GM21723 (cell line): ENCODE results near the gene SLC6A9.

Source experiments
- ATAC-seq: cut with Tn5 transposase; IDR thresholded peaks from one replicate; pipeline ENCODE4 v1.9.1; 2021; ENCODE audit warnings: mild to moderate bottlenecking, moderate library complexity; ENCODE audit not compliant: unreplicated experiment

Gene SLC6A9

DNA sequence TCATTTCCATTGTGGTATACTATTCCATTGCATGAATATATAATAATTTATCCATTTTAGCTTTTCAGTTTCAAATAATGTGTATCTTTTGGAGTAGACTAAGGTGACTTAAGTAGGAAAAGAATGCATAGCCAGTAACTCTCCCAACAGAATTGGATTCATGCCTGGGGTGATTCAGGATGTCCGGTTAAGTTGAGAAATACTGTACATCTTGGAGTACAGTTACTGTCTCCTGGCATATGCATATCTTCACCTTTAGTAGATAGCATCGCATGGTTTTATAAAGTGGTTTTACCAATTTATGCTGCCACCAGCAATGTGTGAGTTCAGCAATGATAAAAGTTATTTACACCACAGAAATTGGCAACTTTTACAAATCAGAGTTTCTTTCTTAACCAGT, 18.6 kb upstream of the SLC6A9 start:
- no peak for ATAC-seq

DNA sequence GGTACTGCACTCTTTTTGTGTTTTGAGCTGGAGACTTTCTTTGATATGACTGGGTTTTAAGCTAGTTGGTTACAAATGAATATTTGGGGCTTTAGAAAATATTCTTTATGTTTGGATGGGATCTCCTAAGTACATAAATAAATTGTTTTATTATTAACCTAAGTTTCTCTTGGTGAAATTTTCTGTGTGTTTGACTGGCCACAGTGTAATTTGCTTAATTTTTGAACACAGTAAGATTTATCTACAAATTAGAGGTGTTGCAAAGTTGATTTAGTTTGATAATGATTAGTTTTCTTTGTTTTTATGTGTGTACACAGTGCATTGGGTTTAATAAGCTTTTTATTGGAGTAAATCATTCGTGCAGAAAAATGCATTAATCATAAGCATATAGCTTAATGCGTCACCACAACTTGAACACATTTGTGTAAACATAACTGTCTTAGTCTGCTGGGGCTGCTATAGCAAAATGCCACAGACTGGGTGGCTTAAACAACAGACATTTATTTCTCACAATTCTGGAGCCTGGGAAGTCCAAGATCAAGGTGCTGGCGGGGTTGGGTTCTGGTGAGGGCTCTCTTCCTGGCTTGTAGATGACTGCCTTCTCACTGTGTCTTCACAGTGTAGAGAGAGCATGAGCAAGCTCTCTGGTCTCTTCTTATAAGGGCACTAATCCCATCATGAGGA, 17.4 kb upstream of the SLC6A9 start:
- ATAC-seq = no peak

GRCh38 chr1:44047131-44047530, 15.9 kb upstream of the SLC6A9 start:
- ATAC-seq = no peak

DNA sequence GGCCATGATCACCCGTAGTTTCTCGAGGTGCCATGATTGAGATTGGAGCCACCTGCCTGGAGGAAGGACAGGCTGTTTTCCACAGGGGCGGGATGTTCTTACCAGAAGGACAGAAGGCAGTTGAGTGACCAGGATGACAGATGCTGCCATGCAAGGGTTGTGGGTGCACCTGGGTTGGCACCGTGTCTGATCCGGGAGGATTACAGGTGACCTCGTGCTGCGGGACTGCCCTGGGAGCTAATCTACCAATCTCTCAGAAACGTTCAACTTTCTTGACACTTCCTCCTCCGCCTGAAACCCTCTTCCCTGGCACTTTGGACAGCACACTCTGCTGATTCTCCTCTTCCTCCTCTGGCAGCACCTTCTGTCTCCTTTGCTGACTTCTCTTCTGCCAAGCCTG, 13.8 kb upstream of the SLC6A9 start:
- ATAC-seq = no peak

- no peak for ATAC-seq
Measured at GRCh38 chr1:44044071-44044801, 13.0 kb upstream of the SLC6A9 start.

DNA sequence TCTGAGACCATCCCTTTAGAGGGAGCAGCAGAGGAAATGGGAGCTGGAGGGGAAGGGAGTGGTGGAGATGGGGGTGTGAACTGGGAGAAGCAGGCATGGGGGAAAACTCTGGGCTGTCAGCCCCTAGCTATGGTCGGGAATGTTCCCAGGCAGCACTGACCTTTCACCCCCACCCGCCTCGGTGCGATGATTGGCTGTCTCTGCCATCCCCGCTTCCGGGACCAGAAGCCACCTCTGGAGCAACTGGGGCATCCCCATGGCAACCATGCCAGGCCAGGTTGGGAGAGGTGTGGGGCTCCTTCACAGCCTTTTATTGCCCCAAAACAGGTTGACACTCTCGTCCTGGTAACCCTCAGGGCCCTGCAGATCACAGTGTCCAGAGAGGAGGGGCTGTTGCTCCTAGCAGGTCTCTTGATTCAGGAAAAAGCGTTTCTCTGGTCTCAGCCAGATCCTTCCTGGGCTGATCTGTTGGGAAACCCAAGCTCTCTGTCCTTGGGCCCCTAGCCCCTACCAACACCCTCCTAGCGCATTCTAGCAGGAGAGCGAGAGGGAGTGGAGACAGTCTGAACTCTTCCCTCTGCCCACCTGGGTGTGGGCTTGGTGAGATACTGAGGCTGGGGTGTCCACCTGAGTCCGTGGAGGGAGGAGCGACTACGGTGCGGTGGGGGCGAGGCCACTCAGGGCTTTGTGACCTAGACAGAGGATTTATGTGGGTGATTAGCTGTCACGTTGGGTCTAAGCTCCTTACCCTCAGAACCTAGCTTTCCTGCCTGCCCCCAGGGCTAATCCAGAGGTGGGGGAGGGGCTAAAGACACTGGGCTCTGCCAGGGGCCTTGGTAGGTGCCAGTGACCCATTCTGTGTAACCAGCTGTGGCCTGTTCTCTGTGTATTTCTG, 12.2 kb upstream of the SLC6A9 start:
- ATAC-seq = no peak

DNA sequence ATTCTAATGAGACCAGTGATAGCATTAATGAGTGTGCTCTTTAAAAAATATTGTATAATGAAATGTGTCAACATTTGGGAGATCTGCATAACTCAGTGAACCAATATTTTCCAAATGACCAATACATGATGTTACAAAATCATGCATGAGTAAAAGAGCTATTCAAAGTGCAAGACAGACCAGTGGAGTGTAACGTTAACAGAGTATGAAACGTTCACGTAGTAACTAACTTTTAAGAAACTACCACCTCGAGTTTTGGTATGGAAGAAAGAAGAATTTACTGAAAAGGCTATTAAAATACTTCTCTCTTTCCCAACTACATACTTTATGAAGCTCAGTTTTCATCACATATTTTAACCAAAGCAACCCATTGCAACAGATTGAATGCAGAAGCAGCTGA, 9.6 kb upstream of the SLC6A9 start:
- ATAC-seq = no peak

GRCh38 chr1:44040418-44040817, 9.2 kb upstream of the SLC6A9 start:
- no peak for ATAC-seq

DNA sequence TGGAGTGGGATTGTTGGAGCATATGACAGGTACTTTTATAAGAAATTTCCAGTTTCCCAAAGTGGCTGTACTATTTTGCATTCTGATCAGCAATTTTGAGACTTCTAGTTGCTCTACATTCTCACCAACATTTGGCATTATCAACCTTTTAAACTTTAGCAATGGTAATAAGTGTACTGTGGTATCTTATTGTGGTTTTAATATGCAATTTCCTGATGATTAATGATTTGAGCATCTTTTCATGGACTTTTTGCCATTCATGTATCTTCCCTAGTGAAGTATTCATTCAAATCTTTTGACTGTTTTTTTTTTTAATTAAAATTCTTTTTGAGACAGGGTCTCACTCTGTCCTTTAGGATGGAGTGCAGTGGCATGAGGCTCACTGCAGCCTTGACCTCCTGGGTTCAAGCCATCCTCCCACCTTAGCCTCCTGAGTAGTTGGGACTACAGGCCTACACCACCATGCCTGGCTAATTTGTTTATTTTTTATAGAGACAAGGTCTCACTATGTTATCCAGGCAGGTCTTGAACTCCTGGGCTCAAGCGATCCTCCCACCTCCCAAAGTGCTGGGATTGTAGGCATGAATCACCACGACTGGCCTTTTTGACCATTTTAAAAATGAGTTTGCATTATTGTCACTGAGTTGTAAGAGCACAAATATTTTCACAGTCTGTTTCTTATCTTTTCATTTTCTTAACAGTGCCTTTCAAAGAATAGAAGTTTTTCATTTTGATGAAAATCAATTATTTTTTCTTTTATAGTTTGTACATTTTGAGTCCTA, 7.8 kb upstream of the SLC6A9 start:
- no peak for ATAC-seq

GRCh38 chr1:44037154-44037553, 5.9 kb upstream of the SLC6A9 start:
- no peak for ATAC-seq

DNA sequence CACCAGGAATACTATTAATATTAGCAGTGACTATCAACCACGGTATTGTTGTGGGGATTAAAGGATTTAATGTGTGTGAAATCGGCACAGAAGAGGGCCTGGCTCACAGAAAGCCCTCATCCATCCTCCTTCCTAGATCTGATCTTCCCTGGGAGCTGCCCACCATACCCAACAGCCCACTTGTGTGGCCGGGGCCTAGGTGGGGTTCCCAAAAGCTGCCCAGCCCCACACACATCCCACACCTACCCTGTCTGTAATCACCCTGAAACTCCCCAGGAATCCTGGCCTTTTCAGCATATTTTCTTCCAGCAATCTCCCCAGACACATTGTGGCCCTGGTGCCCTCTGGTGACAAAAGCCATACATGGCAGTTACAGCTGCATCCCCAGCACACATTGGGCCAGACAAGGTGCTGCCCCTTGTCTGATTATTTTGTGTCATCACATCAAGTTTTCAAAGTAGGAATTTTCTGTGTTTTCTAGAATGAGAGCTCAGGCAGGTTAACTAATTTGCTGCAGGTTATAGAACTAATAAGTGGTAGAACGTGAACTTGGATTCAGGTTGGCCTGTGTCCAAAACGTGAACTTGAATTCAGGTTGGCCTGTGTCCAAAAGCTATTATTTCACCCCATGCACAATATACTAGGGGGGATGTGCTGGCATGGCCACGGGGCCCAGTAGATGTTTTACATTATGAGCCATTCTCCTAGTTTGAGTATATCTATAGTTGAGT, 5.3 kb upstream of the SLC6A9 start:
- no peak for ATAC-seq

GRCh38 chr1:44035726-44036408, 4.6 kb upstream of the SLC6A9 start:
- ATAC-seq = no peak

- no peak for ATAC-seq
Measured at GRCh38 chr1:44034976-44035716, 3.9 kb upstream of the SLC6A9 start.

GRCh38 chr1:44034423-44034822, 3.2 kb upstream of the SLC6A9 start:
- no peak for ATAC-seq

DNA sequence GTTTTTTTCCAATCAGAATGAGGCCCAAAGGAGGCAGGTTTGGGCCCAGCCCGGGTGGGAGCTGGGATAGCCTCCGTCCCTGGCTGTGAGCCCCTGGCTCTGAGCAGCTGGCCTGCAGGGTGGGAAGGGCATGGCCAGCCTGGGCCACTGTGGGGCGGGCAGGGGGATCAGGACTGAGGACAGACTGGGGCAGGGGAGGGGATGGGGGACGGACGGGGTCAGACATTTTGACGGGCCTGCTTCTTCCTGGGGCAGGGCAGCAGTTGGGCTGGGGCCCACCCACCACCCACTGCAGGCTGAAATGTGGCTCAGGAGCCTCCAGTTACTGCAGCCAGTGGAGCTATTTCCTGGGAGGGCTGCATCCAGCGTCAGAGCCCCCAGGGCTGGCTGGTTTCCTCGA, 2.5 kb upstream of the SLC6A9 start:
- ATAC-seq = no peak

DNA sequence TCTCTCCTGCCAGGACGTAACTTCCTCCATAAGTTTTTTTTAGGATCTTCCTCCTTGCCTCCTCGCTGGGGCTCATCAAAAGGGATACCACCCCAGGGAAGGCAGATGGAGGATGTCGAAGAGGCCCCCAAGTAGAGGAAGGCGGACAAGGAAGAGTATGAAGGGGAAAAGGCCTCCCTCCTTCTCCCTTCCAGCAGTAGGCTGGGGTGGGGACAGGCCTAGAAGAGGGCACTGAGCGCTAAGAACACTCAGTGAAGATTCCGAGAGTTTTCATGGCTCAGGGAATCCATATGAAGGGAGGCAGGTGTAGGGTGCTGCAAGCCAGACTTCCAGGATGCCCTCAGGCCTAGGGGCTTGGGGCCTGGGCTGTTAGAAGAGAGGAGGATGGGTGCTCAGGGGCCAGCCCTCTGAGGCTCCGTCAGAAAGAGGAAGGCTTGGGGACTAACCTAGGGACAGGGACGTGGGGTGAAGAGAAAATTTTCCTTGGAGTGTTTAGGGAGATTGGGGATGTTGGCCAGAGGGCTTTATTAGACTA, 1.8 kb upstream of the SLC6A9 start:
- no peak for ATAC-seq

DNA sequence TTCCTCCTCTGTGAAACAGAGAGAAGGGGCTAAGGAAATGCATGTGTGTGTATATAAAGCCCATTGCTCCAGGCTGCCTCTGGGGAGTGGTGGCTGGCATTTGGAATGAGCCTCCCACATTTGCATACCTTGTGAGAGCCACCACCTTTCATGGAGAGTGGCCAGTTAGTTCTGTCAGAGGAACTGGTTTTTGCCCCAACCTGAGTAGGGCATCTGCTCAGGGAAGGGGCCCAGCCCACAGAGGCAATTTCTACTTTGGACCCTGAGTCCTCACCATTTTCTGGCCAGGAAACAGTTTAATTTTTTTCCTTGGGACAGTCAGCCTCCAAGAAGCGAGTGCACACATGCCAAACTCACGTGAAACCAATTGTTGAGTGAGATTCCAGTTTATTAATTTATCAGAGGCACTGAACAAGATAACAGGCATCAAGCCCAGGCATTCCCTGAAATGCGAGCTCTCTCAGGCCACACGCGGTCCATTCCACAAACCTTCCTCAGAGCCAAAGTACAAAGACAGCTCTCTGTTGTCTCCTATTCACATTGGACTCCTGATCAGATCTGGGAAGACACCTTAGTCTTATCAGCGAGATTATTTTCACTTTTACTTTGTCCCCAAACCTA, 1.0 kb upstream of the SLC6A9 start:
- no peak for ATAC-seq

GRCh38 chr1:44030605-44031251, 534 bp downstream of the SLC6A9 start:
- ATAC-seq = peak; percentile 31
